OCI-LY3 (cell line): ENCODE results near the gene TTLL11.
A peak's percentile ranks its signal among the peaks of the same experiment; 100 is the strongest.

Experiments
- H2AFZ ChIP-seq: fragments of 200-600, 300-600 bp; shearing (Covaris generic); 2 replicates; pipeline ENCODE4 v1.6.0; 2014; ENCODE audit warnings: antibody characterized with exemption, low read depth, low read length
- H3K27ac ChIP-seq: fragments of 200-600, 300-600 bp; sonication (generic); 2 replicates; pipeline ENCODE4 v1.5.1; 2014; ENCODE audit warnings: mild to moderate bottlenecking, low read length, moderate library complexity, mixed read lengths
- H3K27me3 ChIP-seq: fragments of 200-600, 300-600 bp; sonication (generic); 2 replicates; pipeline ENCODE4 v1.6.1; 2014; ENCODE audit warnings: low read depth, low read length, mixed read lengths
- H3K36me3 ChIP-seq: fragments of 200-600, 300-600 bp; sonication (generic); replicated peaks from 2 replicates; pipeline ENCODE3; 2014; ENCODE audit warnings: low read depth, low read length, mixed read lengths
- H3K4me1 ChIP-seq: fragments of 300-600, 200-600 bp; sonication (generic); 2 replicates; pipeline ENCODE4 v1.6.1; 2014; ENCODE audit warnings: low read length, mixed read lengths
- H3K4me2 ChIP-seq: fragments of 200-600, 300-600 bp; sonication (generic); 2 replicates; pipeline ENCODE4 v1.6.1; 2014; ENCODE audit warnings: low read length, mixed read lengths
- H3K4me3 ChIP-seq: fragments of 300-600, 200-600 bp; sonication (generic); 2 replicates; pipeline ENCODE4 v1.5.1; 2014; ENCODE audit warnings: antibody characterized with exemption, mild to moderate bottlenecking, low read length, moderate library complexity
- H3K79me2 ChIP-seq: fragments of 300-600, 200-600 bp; shearing (Covaris generic); 2 replicates; pipeline ENCODE4 v1.6.1; 2014; ENCODE audit warnings: mild to moderate bottlenecking, low read length, mixed read lengths
- H3K9ac ChIP-seq: fragments of 300-600, 200-600 bp; shearing (Covaris generic); 2 replicates; pipeline ENCODE4 v1.6.0; 2014; ENCODE audit warnings: mild to moderate bottlenecking, low read length, moderate library complexity
- H3K9me3 ChIP-seq: fragments of 200-600, 300-600 bp; shearing (Covaris generic); 2 replicates; pipeline ENCODE4 v1.6.1; 2014; ENCODE audit warnings: low read length, mixed read lengths; ENCODE audit not compliant: insufficient read depth
- H4K20me1 ChIP-seq: fragments of 200-600, 300-600 bp; sonication (generic); 2 replicates; pipeline ENCODE4 v1.6.1; 2016; ENCODE audit warnings: low read length, mixed read lengths; ENCODE audit not compliant: insufficient read depth
- CTCF ChIP-seq: fragments of 200-600, 300-600 bp; sonication (generic); IDR thresholded peaks from 2 replicates; pipeline ENCODE4 v1.5.1; 2014; ENCODE audit warnings: antibody characterized with exemption, low read length, low read depth
- EZH2phosphoT487 ChIP-seq: fragments of 200-600 bp; shearing (Covaris generic); IDR thresholded peaks from 2 replicates; pipeline ENCODE4 v1.6.1; 2018; ENCODE audit warnings: antibody characterized with exemption, mixed run types, low read depth

Gene TTLL11

DNA sequence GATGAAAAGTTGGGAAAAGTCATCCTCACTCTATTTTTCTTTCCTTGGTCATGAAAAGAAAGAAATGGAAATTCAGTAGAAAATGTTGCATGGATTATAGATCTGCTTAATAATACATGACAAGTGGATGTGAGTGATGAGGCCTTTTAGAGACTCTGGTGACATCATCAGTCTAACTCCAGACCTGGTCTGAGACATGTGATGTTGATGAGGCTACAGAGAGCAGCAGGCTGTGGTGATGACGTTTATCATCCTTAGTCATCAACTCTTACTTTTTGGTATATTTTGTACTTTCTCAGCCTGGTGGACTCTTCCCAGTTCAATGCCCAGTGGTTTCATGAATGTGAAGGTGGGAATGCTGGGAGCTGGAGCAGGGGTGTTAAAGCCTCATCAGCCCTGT lies 116.4 kb downstream of the TTLL11 start:
- Histone ChIP-seq H3K36me3 (no peaks in the 10 kb centered on the region), H3K4me3 (no peak overlapping the region), H3K9ac (no peak overlapping the region), H3K4me1 (peaks cover 31% of the 10 kb centered on the region), H3K27ac (no peak overlapping the region), H3K9me3 (no peaks in the 10 kb centered on the region), H4K20me1 (no peaks in the 10 kb centered on the region), H3K27me3 (no peaks in the 10 kb centered on the region), H3K79me2 (no peaks in the 10 kb centered on the region), H2AFZ (no peak overlapping the region), H3K4me2 (no peak overlapping the region)
- no peak for TF ChIP-seq CTCF
- TF ChIP-seq EZH2phosphoT487 = no peak

- Histone ChIP-seq H2AFZ (no peak overlapping the region), H3K4me1 (peaks cover 31% of the 10 kb centered on the region), H3K4me3 (no peak overlapping the region), H3K79me2 (no peaks in the 10 kb centered on the region), H4K20me1 (no peaks in the 10 kb centered on the region), H3K9me3 (no peaks in the 10 kb centered on the region), H3K36me3 (no peaks in the 10 kb centered on the region), H3K4me2 (no peak overlapping the region), H3K27me3 (no peaks in the 10 kb centered on the region), H3K9ac (no peak overlapping the region), H3K27ac (no peak overlapping the region)
- no peak for TF ChIP-seq EZH2phosphoT487
- TF ChIP-seq CTCF = no peak
Observed at GRCh38 chr9:121975801-121976277, 117.3 kb downstream of the TTLL11 start.

DNA sequence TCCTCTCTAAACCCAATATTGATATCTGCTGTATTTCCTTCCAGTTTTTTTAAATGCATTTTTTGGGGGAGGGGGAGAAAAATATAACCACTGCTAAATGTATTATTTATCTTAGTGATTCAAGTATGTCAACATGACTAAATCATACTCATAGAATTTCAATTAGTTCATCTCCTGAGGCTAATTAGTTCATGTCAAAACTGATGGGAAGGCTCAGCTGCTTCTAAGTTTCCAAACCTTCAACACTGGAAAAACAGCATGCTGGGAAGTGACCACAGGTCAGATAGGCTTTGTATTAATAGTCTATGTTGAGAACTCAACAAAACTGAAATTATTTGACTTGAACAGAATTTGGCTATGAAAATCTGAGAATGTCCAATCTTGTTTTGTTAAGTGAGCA lies 118.7 kb downstream of the TTLL11 start:
- H3K27me3 ChIP-seq = no peaks in the 10 kb centered on the region
- no peaks in the 10 kb centered on the region for H3K36me3 ChIP-seq
- no peak overlapping the region for H2AFZ ChIP-seq
- H3K79me2 ChIP-seq = no peaks in the 10 kb centered on the region
- H3K4me1 ChIP-seq = peaks cover 31% of the 10 kb centered on the region
- no peak overlapping the region for H3K9ac ChIP-seq
- no peaks in the 10 kb centered on the region for H4K20me1 ChIP-seq
- no peaks in the 10 kb centered on the region for H3K9me3 ChIP-seq
- no peak overlapping the region for H3K27ac ChIP-seq
- peak overlapping the region; percentile 61; the same call in 1 of the 2 replicates for H3K4me2 ChIP-seq
- TF ChIP-seq CTCF (no peak), EZH2phosphoT487 (no peak)
- H3K4me3 ChIP-seq = no peak overlapping the region

DNA sequence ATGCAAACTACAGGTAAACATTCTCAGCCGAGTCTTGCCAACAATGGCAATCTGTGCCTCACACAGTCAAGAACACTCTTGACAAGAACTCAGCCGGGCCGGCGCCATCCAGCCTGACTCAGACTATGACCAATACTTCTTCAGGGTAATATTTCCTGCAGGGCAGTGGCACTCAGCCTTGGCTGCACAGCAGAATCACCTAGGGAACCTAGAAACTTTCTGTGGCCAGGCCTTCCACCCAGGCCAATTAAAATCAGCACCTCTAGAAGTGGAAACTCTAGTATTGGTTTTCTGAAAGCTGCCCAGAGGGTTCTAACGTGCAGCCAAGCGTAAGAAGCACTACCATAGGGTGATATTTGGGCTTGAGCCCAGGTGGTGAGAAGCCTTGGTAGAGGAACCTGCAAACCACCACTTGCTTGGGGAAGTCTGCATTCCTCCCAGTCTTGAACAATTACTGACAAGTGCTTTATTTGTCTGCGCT lies 120.6 kb downstream of the TTLL11 start:
- no peaks in the 10 kb centered on the region for H3K9me3 ChIP-seq
- no peaks in the 10 kb centered on the region for H3K27me3 ChIP-seq
- TF ChIP-seq CTCF = no peak
- H3K36me3 ChIP-seq = no peaks in the 10 kb centered on the region
- H3K4me2 ChIP-seq = peak overlapping the region; percentile 21; the same call in 1 of the 2 replicates
- H3K79me2 ChIP-seq = no peaks in the 10 kb centered on the region
- no peaks in the 10 kb centered on the region for H4K20me1 ChIP-seq
- H3K4me1 ChIP-seq = peaks cover 31% of the 10 kb centered on the region
- H3K27ac ChIP-seq = no peak overlapping the region
- H3K4me3 ChIP-seq = no peak overlapping the region
- no peak overlapping the region for H3K9ac ChIP-seq
- H2AFZ ChIP-seq = no peak overlapping the region
